Measurements from ENCODE around the gene CTBP1.
A peak's percentile ranks its signal among the peaks of the same experiment; 100 is the strongest.

CTBP1 gene

GRCh38 chr4:1204828-1205585 lies 43.9 kb downstream of the CTBP1 start:
- Histone ChIP-seq H3K4me3 (ENCODE audit: low read length, poor library complexity, severe bottlenecking) (no peak overlapping the region), H3K36me3 (ENCODE audit: insufficient read depth, low read length) (no peaks in the 10 kb centered on the region), H3K9me3 (ENCODE audit: insufficient read depth, low read depth, low read length) (no peaks in the 10 kb centered on the region), H3K9me2 (replicated peaks; ENCODE audit: low read depth, low read length) (no peaks in the 10 kb centered on the region), H3K4me1 (ENCODE audit: insufficient read depth, low read length, poor library complexity, severe bottlenecking) (peaks cover 51% of the 10 kb centered on the region), H3K27me3 (ENCODE audit: insufficient read depth, low read length, poor library complexity, severe bottlenecking) (no peaks in the 10 kb centered on the region), H3K4me2 (ENCODE audit: low read depth, low read length, poor library complexity, severe bottlenecking) (no peak overlapping the region), H3F3A (ENCODE audit: low read depth) (peaks cover 21% of the 10 kb centered on the region), H2AFZ (ENCODE audit: low read length) (no peak overlapping the region), H3K9ac (ENCODE audit: low read depth, low read length, poor library complexity, severe bottlenecking) (peak overlapping the region; percentile 5), H4K20me1 (ENCODE audit: insufficient read depth, low read length, poor library complexity, severe bottlenecking) (no peaks in the 10 kb centered on the region), H3K79me2 (ENCODE audit: insufficient read depth, low read length) (peaks cover 8% of the 10 kb centered on the region)
- TF ChIP-seq EZH2phosphoT487 (IDR thresholded peaks at IDR 0.05; ENCODE audit: borderline replicate concordance), result no peak
- TF ChIP-seq, protein P1, sequence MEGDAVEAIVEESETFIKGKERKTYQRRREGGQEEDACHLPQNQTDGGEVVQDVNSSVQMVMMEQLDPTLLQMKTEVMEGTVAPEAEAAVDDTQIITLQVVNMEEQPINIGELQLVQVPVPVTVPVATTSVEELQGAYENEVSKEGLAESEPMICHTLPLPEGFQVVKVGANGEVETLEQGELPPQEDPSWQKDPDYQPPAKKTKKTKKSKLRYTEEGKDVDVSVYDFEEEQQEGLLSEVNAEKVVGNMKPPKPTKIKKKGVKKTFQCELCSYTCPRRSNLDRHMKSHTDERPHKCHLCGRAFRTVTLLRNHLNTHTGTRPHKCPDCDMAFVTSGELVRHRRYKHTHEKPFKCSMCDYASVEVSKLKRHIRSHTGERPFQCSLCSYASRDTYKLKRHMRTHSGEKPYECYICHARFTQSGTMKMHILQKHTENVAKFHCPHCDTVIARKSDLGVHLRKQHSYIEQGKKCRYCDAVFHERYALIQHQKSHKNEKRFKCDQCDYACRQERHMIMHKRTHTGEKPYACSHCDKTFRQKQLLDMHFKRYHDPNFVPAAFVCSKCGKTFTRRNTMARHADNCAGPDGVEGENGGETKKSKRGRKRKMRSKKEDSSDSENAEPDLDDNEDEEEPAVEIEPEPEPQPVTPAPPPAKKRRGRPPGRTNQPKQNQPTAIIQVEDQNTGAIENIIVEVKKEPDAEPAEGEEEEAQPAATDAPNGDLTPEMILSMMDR (conservative IDR thresholded peaks at IDR 0.05; ENCODE audit: low read length), result no peak

GRCh38 chr4:1204286-1204827 lies 44.6 kb downstream of the CTBP1 start:
- Histone ChIP-seq H3K27me3 (ENCODE audit: insufficient read depth, low read length, poor library complexity, severe bottlenecking) (no peaks in the 10 kb centered on the region), H3K36me3 (ENCODE audit: insufficient read depth, low read length) (no peaks in the 10 kb centered on the region), H3K9ac (ENCODE audit: low read depth, low read length, poor library complexity, severe bottlenecking) (peak overlapping the region; percentile 94), H3K4me1 (ENCODE audit: insufficient read depth, low read length, poor library complexity, severe bottlenecking) (peaks cover 58% of the 10 kb centered on the region), H3K4me2 (ENCODE audit: low read depth, low read length, poor library complexity, severe bottlenecking) (no peak overlapping the region), H3K9me2 (replicated peaks; ENCODE audit: low read depth, low read length) (no peaks in the 10 kb centered on the region), H3F3A (ENCODE audit: low read depth) (peaks cover 21% of the 10 kb centered on the region), H2AFZ (ENCODE audit: low read length) (no peak overlapping the region), H3K9me3 (ENCODE audit: insufficient read depth, low read depth, low read length) (no peaks in the 10 kb centered on the region), H3K79me2 (ENCODE audit: insufficient read depth, low read length) (peaks cover 15% of the 10 kb centered on the region), H3K4me3 (ENCODE audit: low read length, poor library complexity, severe bottlenecking) (no peak overlapping the region), H4K20me1 (ENCODE audit: insufficient read depth, low read length, poor library complexity, severe bottlenecking) (no peaks in the 10 kb centered on the region)
- TF ChIP-seq, protein P1 (conservative IDR thresholded peaks at IDR 0.05; ENCODE audit: low read length), result no peak
- no peak for TF ChIP-seq EZH2phosphoT487 (IDR thresholded peaks at IDR 0.05; ENCODE audit: borderline replicate concordance)

GRCh38 chr4:1203026-1203616 lies 45.8 kb downstream of the CTBP1 start:
- no peaks in the 10 kb centered on the region for H3K27me3 ChIP-seq (ENCODE audit: insufficient read depth, low read length, poor library complexity, severe bottlenecking)
- peaks cover 4% of the 10 kb centered on the region for H4K20me1 ChIP-seq (ENCODE audit: insufficient read depth, low read length, poor library complexity, severe bottlenecking)
- H3K36me3 ChIP-seq (ENCODE audit: insufficient read depth, low read length), result no peaks in the 10 kb centered on the region
- no peak overlapping the region for H2AFZ ChIP-seq (ENCODE audit: low read length)
- H3K4me2 ChIP-seq (ENCODE audit: low read depth, low read length, poor library complexity, severe bottlenecking), result peak overlapping the region; percentile 81
- H3K79me2 ChIP-seq (ENCODE audit: insufficient read depth, low read length), result peaks cover 27% of the 10 kb centered on the region
- no peak for TF ChIP-seq EZH2phosphoT487 (IDR thresholded peaks at IDR 0.05; ENCODE audit: borderline replicate concordance)
- TF ChIP-seq, protein P1 (conservative IDR thresholded peaks at IDR 0.05; ENCODE audit: low read length), result no peak
- peaks cover 21% of the 10 kb centered on the region for H3F3A ChIP-seq (ENCODE audit: low read depth)
- no peaks in the 10 kb centered on the region for H3K9me2 ChIP-seq (replicated peaks; ENCODE audit: low read depth, low read length)
- H3K4me3 ChIP-seq (ENCODE audit: low read length, poor library complexity, severe bottlenecking), result peak overlapping the region; percentile 80
- H3K9me3 ChIP-seq (ENCODE audit: insufficient read depth, low read depth, low read length), result no peaks in the 10 kb centered on the region
- H3K4me1 ChIP-seq (ENCODE audit: insufficient read depth, low read length, poor library complexity, severe bottlenecking), result peaks cover 64% of the 10 kb centered on the region
- H3K9ac ChIP-seq (ENCODE audit: low read depth, low read length, poor library complexity, severe bottlenecking), result peak overlapping the region; percentile 94
